Spleen (tissue), 7 donors: ENCODE measurements around the gene FDPS.

Experiments
- CTCF ChIP-seq, 11 experiments: fragments of 200-600 bp in 7 of 11; fragments of 450-650 bp in 4 of 11; sonication (generic) in 4 of 11; IDR thresholded peaks in 8 of 11; conservative IDR thresholded peaks in 3 of 11; 1 replicate in 7 of 11; 2 replicates in 4 of 11; pipeline versions ENCODE4 v1.4.0 to v1.8.0; 2016 to 2021; ENCODE audit warnings: antibody characterized with exemption in 11 of 11, inconsistent platforms in 4 of 11, mild to moderate bottlenecking in 1 of 11
- POLR2A ChIP-seq, 3 donors: fragments of 450-650 bp; IDR thresholded peaks; one replicate each; pipeline ENCODE4 v1.5.1; 2017; ENCODE audit warnings: antibody characterized with exemption in 3 of 3, mild to moderate bottlenecking in 1 of 3
- donor health status: DM: no; HTN: no; CAD: no; lungs with moderate emphysema.
- donor health status: DM: no; HTN: no; CAD: no.
- donor health status: DM: no; HTN: no; CAD: no.

GRCh38 chr1:155320661-155321617 is 12.3 kb downstream of the FDPS start, which contains the start of gene RUSC1:
- TF ChIP-seq CTCF (IDR thresholded peaks at IDR 0.05 in 8 of 11, conservative IDR thresholded peaks at IDR 0.05 in 3 of 11) (no peak), POLR2A (IDR thresholded peaks at IDR 0.05) (no peak)
